Parathyroid adenoma (tissue), 2 donors: ENCODE measurements around the gene WBP1L.
"Not testable (repeated sequence)": the region's sequence is repeated elsewhere in the genome, so short reads cannot be mapped to it uniquely, and the experiment has no call there.

Experiments
- H2AFZ ChIP-seq: fragments of 300-600 bp; sonication (generic); one replicate; pipeline ENCODE4 v1.7.0; 2017; ENCODE audit warnings: antibody characterized with exemption, mild to moderate bottlenecking
- H3K27ac ChIP-seq: fragments of 300-600 bp; sonication (generic); one replicate; pipeline ENCODE4 v1.7.0; 2017
- H3K27me3 ChIP-seq: fragments of 300-600 bp; sonication (generic); one replicate; pipeline ENCODE4 v1.7.0; 2017; ENCODE audit warnings: low read length; ENCODE audit not compliant: control insufficient read depth, insufficient read depth
- H3K36me3 ChIP-seq: fragments of 300-600 bp; sonication (generic); one replicate; pipeline ENCODE4 v1.7.0; 2017; ENCODE audit warnings: low read length; ENCODE audit not compliant: control insufficient read depth, insufficient read depth
- H3K4me1 ChIP-seq: fragments of 300-600 bp; sonication (generic); one replicate; pipeline ENCODE4 v1.7.0; 2017; ENCODE audit warnings: control low read depth
- H3K4me2 ChIP-seq: fragments of 300-600 bp; sonication (generic); one replicate; pipeline ENCODE4 v1.7.0; 2017; ENCODE audit warnings: low read length
- H3K4me3 ChIP-seq: fragments of 300-600 bp; sonication (generic); one replicate; pipeline ENCODE4 v1.7.0; 2017; ENCODE audit warnings: low read depth, low read length
- H3K79me2 ChIP-seq: fragments of 300-600 bp; sonication (generic); one replicate; pipeline ENCODE4 v1.7.0; 2017; ENCODE audit warnings: control low read depth
- H3K9ac ChIP-seq: fragments of 300-600 bp; sonication (generic); one replicate; pipeline ENCODE4 v1.7.0; 2017; ENCODE audit warnings: mild to moderate bottlenecking
- H3K9me3 ChIP-seq: fragments of 300-600 bp; sonication (generic); one replicate; pipeline ENCODE4 v1.7.0; 2017; ENCODE audit warnings: low read length; ENCODE audit not compliant: control insufficient read depth
- CTCF ChIP-seq: fragments of 300-600 bp; sonication (generic); IDR thresholded peaks from one replicate; pipeline ENCODE4 v1.7.0; 2017; ENCODE audit warnings: antibody characterized with exemption, mild to moderate bottlenecking
- donor health status: primary hyperparathyroidism.

WBP1L gene

GRCh38 chr10:102845352-102845902 is 101.7 kb downstream of the WBP1L start:
- no peaks in the 10 kb centered on the region for H3K9me3 ChIP-seq
- no peaks in the 10 kb centered on the region for H3K79me2 ChIP-seq
- no peaks in the 10 kb centered on the region for H3K36me3 ChIP-seq
- no peak overlapping the region for H3K4me2 ChIP-seq
- no peak overlapping the region for H3K4me3 ChIP-seq
- no peaks in the 10 kb centered on the region for H3K4me1 ChIP-seq
- no peak overlapping the region for H2AFZ ChIP-seq
- H3K27ac ChIP-seq, result no peak overlapping the region
- H3K27me3 ChIP-seq, result no peaks in the 10 kb centered on the region
- TF ChIP-seq CTCF, result no peak
- H3K9ac ChIP-seq, result no peak overlapping the region

GRCh38 chr10:102850025-102850518 is 106.3 kb downstream of the WBP1L start:
- H2AFZ ChIP-seq, result no peak overlapping the region
- no peak overlapping the region for H3K9ac ChIP-seq
- no peaks in the 10 kb centered on the region for H3K9me3 ChIP-seq
- TF ChIP-seq CTCF, result no peak
- no peak overlapping the region for H3K4me3 ChIP-seq
- no peak overlapping the region for H3K4me2 ChIP-seq
- H3K4me1 ChIP-seq, result no peaks in the 10 kb centered on the region
- H3K79me2 ChIP-seq, result no peaks in the 10 kb centered on the region
- no peak overlapping the region for H3K27ac ChIP-seq
- no peaks in the 10 kb centered on the region for H3K27me3 ChIP-seq
- no peaks in the 10 kb centered on the region for H3K36me3 ChIP-seq

GRCh38 chr10:102853237-102853636 is 109.5 kb downstream of the WBP1L start:
- H3K9me3 ChIP-seq, H3K27ac ChIP-seq, H3K36me3 ChIP-seq, H3K27me3 ChIP-seq, H3K79me2 ChIP-seq, H3K4me2 ChIP-seq, H3K4me1 ChIP-seq, H2AFZ ChIP-seq, H3K4me3 ChIP-seq, H3K9ac ChIP-seq: not testable (repeated sequence)

GRCh38 chr10:102855731-102856436 is 112.1 kb downstream of the WBP1L start:
- not testable (repeated sequence) for H3K4me2 ChIP-seq, H3K36me3 ChIP-seq, H3K9ac ChIP-seq, H3K27ac ChIP-seq, H3K9me3 ChIP-seq, H3K79me2 ChIP-seq, H3K27me3 ChIP-seq, H3K4me1 ChIP-seq, H3K4me3 ChIP-seq, H2AFZ ChIP-seq

GRCh38 chr10:102856758-102857424 is 113.1 kb downstream of the WBP1L start:
- no peak overlapping the region for H3K4me3 ChIP-seq

More at GRCh38 chr10:102856758-102857424, 113.1 kb downstream of the WBP1L start:
- Histone ChIP-seq H3K4me1 (peaks cover 6% of the 10 kb centered on the region), H3K27ac (no peak overlapping the region), H3K4me2 (no peak overlapping the region), H2AFZ (no peak overlapping the region), H3K27me3 (no peaks in the 10 kb centered on the region), H3K9me3 (no peaks in the 10 kb centered on the region), H3K36me3 (no peaks in the 10 kb centered on the region), H3K9ac (no peak overlapping the region), H3K79me2 (no peaks in the 10 kb centered on the region)
- no peak for TF ChIP-seq CTCF
